H9 (cell line): Measurements from ENCODE around the gene FAM3D. TPM values are rescaled to one million over a fixed set of nuclear protein-coding genes. Genes with fewer than 3 reads are reported as not detected.

ENCODE experiments used
- DNase-seq: peaks from one replicate; pipeline ENCODE4 v3.0.0-alpha.2; 2017
- H2AFZ ChIP-seq: one replicate; pipeline ENCODE4 v1.6.1; 2013; ENCODE audit warnings: mild to moderate bottlenecking, low read length, control low read depth, moderate library complexity
- H2AK5ac ChIP-seq: 2 replicates; pipeline ENCODE4 v1.6.1; 2013; ENCODE audit warnings: low read length, control low read depth, mixed read lengths; ENCODE audit not compliant: insufficient read length
- H2BK120ac ChIP-seq: one replicate; pipeline ENCODE4 v1.6.1; 2013; ENCODE audit warnings: low read depth, mild to moderate bottlenecking, low read length, control low read depth, inconsistent platforms; ENCODE audit not compliant: poor library complexity, severe bottlenecking
- H2BK12ac ChIP-seq: 2 replicates; pipeline ENCODE4 v1.6.1; 2013; ENCODE audit warnings: low read length, control low read depth, mixed read lengths, low read depth; ENCODE audit not compliant: insufficient read length
- H2BK15ac ChIP-seq: 2 replicates; pipeline ENCODE4 v1.6.1; 2013; ENCODE audit warnings: low read depth, low read length, control low read depth
- H2BK20ac ChIP-seq: one replicate; pipeline ENCODE4 v1.6.1; 2013; ENCODE audit warnings: low read depth, mild to moderate bottlenecking, low read length, control low read depth, inconsistent platforms; ENCODE audit not compliant: poor library complexity, severe bottlenecking
- H2BK5ac ChIP-seq: 2 replicates; pipeline ENCODE4 v1.6.1; 2013; ENCODE audit warnings: low read length, control low read depth, mixed read lengths; ENCODE audit not compliant: insufficient read length
- H3K14ac ChIP-seq: 2 replicates; pipeline ENCODE4 v1.6.1; 2013; ENCODE audit warnings: low read length, control low read depth; ENCODE audit not compliant: insufficient read depth
- H3K18ac ChIP-seq: 2 replicates; pipeline ENCODE4 v1.6.1; 2013; ENCODE audit warnings: low read depth, mild to moderate bottlenecking, mixed read lengths, low read length, control low read depth; ENCODE audit not compliant: insufficient read length
- H3K23ac ChIP-seq: 2 replicates; pipeline ENCODE4 v1.6.1; 2013; ENCODE audit warnings: low read length, control low read depth, mixed read lengths, low read depth; ENCODE audit not compliant: insufficient read length
- H3K23me2 ChIP-seq: 2 replicates; pipeline ENCODE4 v1.6.1; 2013; ENCODE audit warnings: low read depth, mild to moderate bottlenecking, mixed read lengths, low read length, control low read depth; ENCODE audit not compliant: insufficient read length, poor library complexity, severe bottlenecking
- H3K27ac ChIP-seq: 2 replicates; pipeline ENCODE4 v1.5.1; 2013; ENCODE audit warnings: low read length, control low read depth, mixed read lengths, low read depth; ENCODE audit not compliant: insufficient read length
- H3K27me3 ChIP-seq: 2 replicates; pipeline ENCODE4 v1.6.1; 2013; ENCODE audit warnings: low read length, control low read depth, inconsistent platforms; ENCODE audit not compliant: insufficient read depth
- H3K4ac ChIP-seq: 2 replicates; pipeline ENCODE4 v1.6.1; 2013; ENCODE audit warnings: low read depth, mild to moderate bottlenecking, control low read depth, inconsistent platforms, low read length, moderate library complexity
- H3K4me1 ChIP-seq: 2 replicates; pipeline ENCODE4 v1.6.1; 2013; ENCODE audit warnings: low read length, control low read depth, inconsistent platforms; ENCODE audit not compliant: insufficient read depth
- H3K4me2 ChIP-seq: 2 replicates; pipeline ENCODE4 v1.6.1; 2013; ENCODE audit warnings: low read length, control low read depth, mixed read lengths; ENCODE audit not compliant: insufficient read length, insufficient read depth
- H3K56ac ChIP-seq: 2 replicates; pipeline ENCODE4 v1.6.1; 2013; ENCODE audit warnings: low read depth, mild to moderate bottlenecking, mixed read lengths, low read length, control low read depth; ENCODE audit not compliant: insufficient read length
- H3K79me1 ChIP-seq: 2 replicates; pipeline ENCODE4 v1.6.1; 2013; ENCODE audit warnings: low read depth, mild to moderate bottlenecking, moderate library complexity, low read length, control low read depth, inconsistent platforms; ENCODE audit not compliant: insufficient read depth, poor library complexity, severe bottlenecking
- H3K79me2 ChIP-seq: 2 replicates; pipeline ENCODE4 v1.6.1; 2013; ENCODE audit warnings: low read length, control low read depth, inconsistent platforms; ENCODE audit not compliant: insufficient read depth
- H3K9ac ChIP-seq: 2 replicates; pipeline ENCODE4 v1.6.1; 2013; ENCODE audit warnings: low read length, control low read depth, mixed read lengths; ENCODE audit not compliant: insufficient read length; ENCODE audit errors: extremely low read depth
- H3K9me3 ChIP-seq: one replicate; pipeline ENCODE4 v1.6.1; 2013; ENCODE audit warnings: low read depth, low read length, inconsistent platforms; ENCODE audit not compliant: control insufficient read depth
- H3T11ph ChIP-seq: one replicate; pipeline ENCODE4 v1.6.1; 2013; ENCODE audit warnings: mild to moderate bottlenecking, low read length, control low read depth, inconsistent platforms
- H4K20me1 ChIP-seq: one replicate; pipeline ENCODE4 v1.6.1; 2013; ENCODE audit not compliant: control insufficient read depth, insufficient read length, insufficient read depth
- H4K5ac ChIP-seq: 2 replicates; pipeline ENCODE4 v1.6.1; 2013; ENCODE audit warnings: low read depth, mild to moderate bottlenecking, mixed read lengths, low read length, control low read depth; ENCODE audit not compliant: insufficient read length
- H4K8ac ChIP-seq: replicated peaks from 2 replicates; pipeline ENCODE4 v1.6.1; 2013; ENCODE audit warnings: low read length, control low read depth, mixed read lengths, low read depth; ENCODE audit not compliant: insufficient read length
- H4K91ac ChIP-seq: 2 replicates; pipeline ENCODE4 v1.6.1; 2013; ENCODE audit warnings: low read depth, mild to moderate bottlenecking, moderate library complexity, mixed read lengths, low read length, control low read depth; ENCODE audit not compliant: insufficient read length
- H3K27ac Mint-ChIP-seq, 3 experiments: 2 replicates in 2 of 3; 3 replicates in 1 of 3; pipeline ENCODE4 v1.8.0; 2020 to 2021; ENCODE audit warnings: mixed read lengths in 3 of 3, mild to moderate bottlenecking in 1 of 3, moderate library complexity in 1 of 3
- H3K27me3 Mint-ChIP-seq: 2 replicates; pipeline ENCODE4 v1.8.0; 2021; ENCODE audit warnings: low read depth, mild to moderate bottlenecking, moderate library complexity, mixed read lengths
- H3K36me3 Mint-ChIP-seq, 3 experiments: 2 replicates in 2 of 3; 3 replicates in 1 of 3; pipeline ENCODE4 v1.8.0; 2020 to 2021; ENCODE audit warnings: low read depth in 3 of 3, mixed read lengths in 3 of 3; ENCODE audit not compliant: insufficient read depth in 1 of 3
- H3K4me1 Mint-ChIP-seq, 2 experiments: 2 replicates each; pipeline ENCODE4 v1.8.0; 2020; ENCODE audit warnings: mixed read lengths in 2 of 2
- H3K4me3 Mint-ChIP-seq, 2 experiments: 2 replicates in 1 of 2; 3 replicates in 1 of 2; pipeline ENCODE4 v1.8.0; 2020 to 2021; ENCODE audit warnings: mild to moderate bottlenecking in 2 of 2, mixed read lengths in 2 of 2, moderate library complexity in 1 of 2
- H3K9me3 Mint-ChIP-seq, 2 experiments: 2 replicates in 1 of 2; 3 replicates in 1 of 2; pipeline ENCODE4 v1.8.0; 2020; ENCODE audit warnings: mild to moderate bottlenecking in 2 of 2, mixed read lengths in 2 of 2, moderate library complexity in 1 of 2
- CTCF ChIP-seq: fragments of 200-600 bp; sonication (generic); conservative IDR thresholded peaks from 3 replicates; pipeline ENCODE4 v1.8.0; 2021; ENCODE audit warnings: antibody characterized with exemption, mild to moderate bottlenecking
- WGBS: extraction: QIAGEN DNeasy Blood & Tissue Kit; methylation state at CpG from one replicate; pipeline ENCODE4 v1.1.7; 2013; ENCODE audit warnings: missing lambda C conversion rate, low lambda C conversion rate, mixed read lengths; ENCODE audit not compliant: insufficient read length; ENCODE audit errors: extremely low coverage; 5-methylcytosine and 5-hydroxymethylcytosine counted together
- total RNA-seq: library from RNA; stranded (reverse); gene quantifications from 2 replicates; pipeline ENCODE4 v1.2.1, GENCODE V29; 2021

Gene FAM3D
- total RNA-seq, 1 experiment from 2014 or later, result not detected

GRCh38 chr3:58654466-58654865 lies 12.1 kb downstream of the FAM3D start:
- Histone ChIP-seq H4K5ac (no peak overlapping the region), H3K56ac (no peak overlapping the region), H3K27me3 (no peaks in the 10 kb centered on the region), H3K27ac (no peak overlapping the region), H2BK12ac (no peak overlapping the region), H2BK120ac (no peak overlapping the region), H2BK20ac (no peak overlapping the region), H2BK15ac (no peak overlapping the region), H3K18ac (no peak overlapping the region), H3K23me2 (no peaks in the 10 kb centered on the region), H3K9me3 (no peaks in the 10 kb centered on the region), H2AK5ac (no peak overlapping the region), H2AFZ (no peak overlapping the region), H4K20me1 (no peaks in the 10 kb centered on the region), H3K4me2 (no peak overlapping the region), H3K79me1 (no peaks in the 10 kb centered on the region), H3K79me2 (no peaks in the 10 kb centered on the region), H4K8ac (no peak overlapping the region), H3T11ph (no peak overlapping the region), H3K4ac (no peak overlapping the region), H4K91ac (no peak overlapping the region), H3K23ac (no peak overlapping the region), H3K4me1 (no peaks in the 10 kb centered on the region; the same call in 1 of the 2 replicates), H2BK5ac (no peak overlapping the region), H3K9ac (no peak overlapping the region), H3K14ac (no peak overlapping the region)
- H3K27ac Mint-ChIP-seq, result peak overlapping the region in 1 of 3 experiments; percentile 68; a peak in 1 of 7 replicates
- TF ChIP-seq CTCF, result no peak
- no peaks in the 10 kb centered on the region; a peak in 1 of 7 replicates for H3K36me3 Mint-ChIP-seq
- peaks cover 0 to 3% of the 10 kb centered on the region in 2 experiments; a peak in 2 of 5 replicates for H3K9me3 Mint-ChIP-seq
- no peak overlapping the region for H3K4me3 Mint-ChIP-seq
- DNase-seq, result no peak
- H3K4me1 Mint-ChIP-seq, result peaks cover 1 to 4% of the 10 kb centered on the region in 2 experiments; a peak in 3 of 4 replicates
- peaks cover 35% of the 10 kb centered on the region for H3K27me3 Mint-ChIP-seq
- no CpG with 5 or more reads among the region's 6 CpGs for WGBS
